ENCODE results near the gene PRDM5. TPM values are rescaled to one million over a fixed set of nuclear protein-coding genes. Genes with fewer than 3 reads are reported as not detected.

Gene PRDM5
- total RNA-seq, 1 donor from 2014 or later, result 12.2 TPM

DNA sequence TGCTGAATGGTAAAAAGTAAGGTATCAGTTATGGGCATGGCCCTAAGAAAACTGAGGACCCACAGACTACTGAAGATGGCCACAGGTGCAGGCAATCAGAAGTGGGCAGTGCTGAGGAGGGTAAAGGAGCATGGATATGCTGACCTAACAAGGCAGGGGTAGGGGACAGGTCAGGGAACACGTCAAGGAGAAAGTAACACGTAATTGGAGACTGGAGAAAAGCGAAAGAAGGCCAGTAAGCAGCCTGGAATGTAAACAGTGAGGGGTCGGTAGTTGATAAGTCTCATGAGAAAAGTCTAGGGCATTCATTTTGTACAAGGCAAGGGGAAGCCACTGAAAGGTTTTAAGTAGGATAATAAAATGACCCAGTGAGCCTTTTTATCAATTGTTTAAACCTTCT, 153.3 kb downstream of the PRDM5 start:
- Histone ChIP-seq H3K27me3 (ENCODE audit: low read depth) (no peaks in the 10 kb centered on the region), H3K36me3 (no peaks in the 10 kb centered on the region), H3K27ac (replicated peaks) (no peak overlapping the region), H3K4me1 (peaks cover 14% of the 10 kb centered on the region), H3K9me3 (replicated peaks) (no peaks in the 10 kb centered on the region), H3K4me3 (no peak overlapping the region)
- TF ChIP-seq, protein P1, sequence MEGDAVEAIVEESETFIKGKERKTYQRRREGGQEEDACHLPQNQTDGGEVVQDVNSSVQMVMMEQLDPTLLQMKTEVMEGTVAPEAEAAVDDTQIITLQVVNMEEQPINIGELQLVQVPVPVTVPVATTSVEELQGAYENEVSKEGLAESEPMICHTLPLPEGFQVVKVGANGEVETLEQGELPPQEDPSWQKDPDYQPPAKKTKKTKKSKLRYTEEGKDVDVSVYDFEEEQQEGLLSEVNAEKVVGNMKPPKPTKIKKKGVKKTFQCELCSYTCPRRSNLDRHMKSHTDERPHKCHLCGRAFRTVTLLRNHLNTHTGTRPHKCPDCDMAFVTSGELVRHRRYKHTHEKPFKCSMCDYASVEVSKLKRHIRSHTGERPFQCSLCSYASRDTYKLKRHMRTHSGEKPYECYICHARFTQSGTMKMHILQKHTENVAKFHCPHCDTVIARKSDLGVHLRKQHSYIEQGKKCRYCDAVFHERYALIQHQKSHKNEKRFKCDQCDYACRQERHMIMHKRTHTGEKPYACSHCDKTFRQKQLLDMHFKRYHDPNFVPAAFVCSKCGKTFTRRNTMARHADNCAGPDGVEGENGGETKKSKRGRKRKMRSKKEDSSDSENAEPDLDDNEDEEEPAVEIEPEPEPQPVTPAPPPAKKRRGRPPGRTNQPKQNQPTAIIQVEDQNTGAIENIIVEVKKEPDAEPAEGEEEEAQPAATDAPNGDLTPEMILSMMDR (IDR thresholded peaks at IDR 0.05; ENCODE audit: borderline replicate concordance), result no peak
- intact Hi-C loops (cut with micrococcal nuclease), result no loop called here
- no peak for DNase-seq

DNA sequence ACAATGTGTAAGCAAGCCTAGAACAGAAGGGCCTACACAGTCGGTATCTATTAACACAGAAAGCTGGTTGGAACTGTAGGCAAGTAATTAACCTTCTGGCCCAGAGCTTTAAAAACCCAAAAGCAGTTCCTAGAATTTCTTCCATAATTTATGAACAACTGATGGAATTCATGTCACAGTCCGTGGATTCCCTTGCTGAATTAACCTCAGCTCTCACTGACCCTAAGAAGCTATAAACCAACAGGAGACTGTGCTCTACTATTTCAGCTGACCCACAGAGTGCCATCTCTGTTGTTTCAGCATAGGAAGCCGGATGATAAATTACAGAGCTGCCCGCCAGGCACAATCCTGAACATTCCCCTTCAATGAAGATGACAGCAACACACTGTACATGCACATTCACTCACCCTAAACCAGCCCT, 157.3 kb downstream of the PRDM5 start:
- Histone ChIP-seq H3K36me3 (no peaks in the 10 kb centered on the region), H3K9me3 (replicated peaks) (no peaks in the 10 kb centered on the region), H3K4me1 (peaks cover 14% of the 10 kb centered on the region), H3K4me3 (peak overlapping the region; percentile 4), H3K27me3 (ENCODE audit: low read depth) (no peaks in the 10 kb centered on the region), H3K27ac (replicated peaks) (peak overlapping the region; percentile 79)
- TF ChIP-seq, protein P1 (IDR thresholded peaks at IDR 0.05; ENCODE audit: borderline replicate concordance), result no peak
- intact Hi-C loops (cut with micrococcal nuclease), result no loop called here
- DNase-seq, result no peak

DNA sequence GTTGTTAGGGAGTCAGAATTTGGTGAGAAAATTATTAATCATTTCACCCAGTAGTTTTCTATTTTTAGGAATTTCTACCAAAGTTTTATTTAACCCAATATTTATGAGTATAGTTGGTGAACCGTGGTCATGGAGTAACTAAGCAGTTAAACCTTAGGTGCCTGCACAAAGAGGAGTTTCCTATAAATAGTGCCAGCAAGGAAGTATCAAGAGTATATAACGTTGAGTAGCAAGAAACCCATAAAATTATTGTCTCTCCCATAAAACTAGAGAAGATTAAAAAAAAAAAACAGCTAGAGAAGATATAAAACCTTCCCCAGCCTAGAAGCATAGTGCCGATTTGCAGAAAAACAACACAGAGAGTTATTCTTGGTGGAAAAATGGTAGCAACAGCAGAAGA, 158.9 kb downstream of the PRDM5 start:
- Histone ChIP-seq H3K27me3 (ENCODE audit: low read depth) (no peaks in the 10 kb centered on the region), H3K27ac (replicated peaks) (no peak overlapping the region), H3K9me3 (replicated peaks) (no peaks in the 10 kb centered on the region), H3K4me1 (peaks cover 14% of the 10 kb centered on the region), H3K4me3 (no peak overlapping the region), H3K36me3 (no peaks in the 10 kb centered on the region)
- intact Hi-C loops (cut with micrococcal nuclease), result no loop called here
- TF ChIP-seq, protein P1 (IDR thresholded peaks at IDR 0.05; ENCODE audit: borderline replicate concordance), result no peak
- no peak for DNase-seq

DNA sequence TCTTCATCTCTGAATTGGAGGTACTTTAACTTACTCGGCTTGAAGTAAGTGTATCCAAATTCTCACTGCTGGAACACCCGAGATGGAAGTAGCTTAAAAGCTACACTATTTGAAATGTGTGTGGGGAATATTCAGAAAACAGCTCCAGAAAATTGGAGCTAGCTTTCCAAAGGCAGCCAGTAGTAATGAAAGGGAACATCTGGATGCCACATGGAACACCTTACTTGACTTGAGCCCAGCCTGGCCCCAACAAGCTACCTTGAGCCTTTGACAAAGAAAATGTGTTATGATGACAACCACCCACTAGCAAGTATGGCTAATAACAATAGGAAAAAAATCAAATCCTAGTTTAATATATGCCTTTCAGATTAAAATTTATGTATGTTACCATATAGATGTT, 161.5 kb downstream of the PRDM5 start:
- Histone ChIP-seq H3K27me3 (ENCODE audit: low read depth) (no peaks in the 10 kb centered on the region), H3K27ac (replicated peaks) (no peak overlapping the region), H3K4me1 (peaks cover 12% of the 10 kb centered on the region), H3K9me3 (replicated peaks) (no peaks in the 10 kb centered on the region), H3K4me3 (no peak overlapping the region), H3K36me3 (no peaks in the 10 kb centered on the region)
- intact Hi-C loops (cut with micrococcal nuclease), result no loop called here
- TF ChIP-seq, protein P1 (IDR thresholded peaks at IDR 0.05; ENCODE audit: borderline replicate concordance), result no peak
- no peak for DNase-seq

DNA sequence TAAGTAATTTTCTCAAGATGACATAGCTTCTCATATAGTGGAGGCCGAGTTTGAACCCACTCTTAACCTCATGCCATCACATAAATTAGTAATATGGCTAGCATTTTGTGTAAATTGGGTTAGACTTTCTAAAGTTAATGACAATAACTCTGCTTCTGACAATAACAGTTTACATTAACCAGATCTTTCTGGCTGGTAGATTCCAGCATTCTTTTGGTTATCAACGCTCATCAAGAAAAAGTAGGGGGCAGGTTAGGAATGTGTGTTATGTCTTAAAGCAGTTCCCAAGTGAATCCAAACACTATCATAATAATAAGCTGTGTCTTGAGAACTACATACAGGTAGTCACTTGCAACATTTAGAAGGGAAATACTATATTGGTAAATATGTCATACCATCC, 162.5 kb downstream of the PRDM5 start:
- no peak for DNase-seq
- intact Hi-C loops (cut with micrococcal nuclease), result no loop called here
- Histone ChIP-seq H3K4me3 (no peak overlapping the region), H3K36me3 (no peaks in the 10 kb centered on the region), H3K27ac (replicated peaks) (no peak overlapping the region), H3K27me3 (ENCODE audit: low read depth) (no peaks in the 10 kb centered on the region), H3K4me1 (peaks cover 6% of the 10 kb centered on the region), H3K9me3 (replicated peaks) (no peaks in the 10 kb centered on the region)
- TF ChIP-seq, protein P1 (IDR thresholded peaks at IDR 0.05; ENCODE audit: borderline replicate concordance), result no peak

DNA sequence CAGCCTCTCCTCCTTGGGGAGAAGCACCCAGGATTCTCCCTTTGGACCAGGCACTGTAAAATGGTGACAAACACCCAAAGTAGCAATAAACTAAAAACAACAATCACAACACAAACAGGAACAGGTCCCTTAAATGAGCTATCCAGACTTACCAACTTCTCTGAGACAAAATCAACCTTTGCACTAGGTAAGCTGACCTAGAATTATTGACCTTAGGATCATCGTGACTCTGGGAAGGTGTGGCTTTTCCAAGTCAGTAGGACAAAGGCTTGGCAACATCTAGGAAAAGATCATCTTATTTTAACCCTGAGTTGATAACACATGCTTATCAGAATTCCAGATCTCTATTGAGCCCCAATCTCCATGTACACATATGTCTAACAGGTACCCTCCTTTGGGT, 166.7 kb downstream of the PRDM5 start:
- TF ChIP-seq, protein P1 (IDR thresholded peaks at IDR 0.05; ENCODE audit: borderline replicate concordance), result no peak
- H3K36me3 ChIP-seq, result peaks cover 9% of the 10 kb centered on the region
- peaks cover 13% of the 10 kb centered on the region for H3K4me1 ChIP-seq
- no peaks in the 10 kb centered on the region for H3K27me3 ChIP-seq (ENCODE audit: low read depth)
- no peak overlapping the region for H3K4me3 ChIP-seq
- peak overlapping the region; percentile 8 for H3K27ac ChIP-seq (replicated peaks)
- H3K9me3 ChIP-seq (replicated peaks), result peaks cover 9% of the 10 kb centered on the region
- intact Hi-C loops (cut with micrococcal nuclease), result no loop called here
- DNase-seq, result no peak

Data from left ventricle myocardium inferior (tissue), 1 donor.